H1 (cell line): ENCODE results near the gene PSORS1C2. TPM values are rescaled to one million over a fixed set of nuclear protein-coding genes. Genes with fewer than 3 reads are reported as not detected.

ENCODE experiments used
- CTCF ChIA-PET: fragments of 300-600 bp; sonication (Branson Sonifier 250); formaldehyde crosslinking; loops from one replicate; lab custom pipeline; 2021; ENCODE audit not compliant: partially characterized antibody; lab: Charles Lee
- POLR2A ChIA-PET: fragments of 300-600 bp; sonication (Branson Sonifier 250); formaldehyde crosslinking; loops from one replicate; lab custom pipeline; 2021; ENCODE audit warnings: inconsistent platforms; ENCODE audit not compliant: partially characterized antibody; lab: Charles Lee
- DNase-seq, 2 experiments: peaks; one replicate each; pipeline versions ENCODE4 v3.0.0 to v3.0.0-alpha.2; 2010 to 2022; ENCODE audit warnings: low spot score in 2 of 2, low read depth in 1 of 2, mixed read lengths in 1 of 2
- FAIRE-seq: peaks from 2 replicates; lab custom pipeline; 2011; peaks lifted over from hg19 to GRCh38; lab: Jason Lieb, UNC
- H2AFZ ChIP-seq: 2 replicates; pipeline ENCODE4 v1.8.1; 2012; ENCODE audit warnings: low read length, inconsistent platforms
- H2AK5ac ChIP-seq: 2 replicates; pipeline ENCODE4 v1.6.1; 2013; ENCODE audit warnings: low read depth, low read length
- H2BK120ac ChIP-seq: replicated peaks from 2 replicates; pipeline ENCODE3; 2013; ENCODE audit warnings: low read depth, low read length, inconsistent platforms
- H2BK12ac ChIP-seq: 2 replicates; pipeline ENCODE4 v1.6.1; 2013; ENCODE audit warnings: low read depth, low read length
- H2BK15ac ChIP-seq: 2 replicates; pipeline ENCODE4 v1.6.1; 2013; ENCODE audit warnings: low read length
- H2BK20ac ChIP-seq: 2 replicates; pipeline ENCODE4 v1.6.1; 2013; ENCODE audit warnings: low read length
- H2BK5ac ChIP-seq: 2 replicates; pipeline ENCODE4 v1.6.1; 2013; ENCODE audit warnings: low read depth, low read length
- H3K14ac ChIP-seq: 2 replicates; pipeline ENCODE4 v1.6.1; 2013; ENCODE audit warnings: inconsistent platforms; ENCODE audit not compliant: insufficient read length
- H3K18ac ChIP-seq: 2 replicates; pipeline ENCODE4 v1.6.1; 2013; ENCODE audit warnings: low read length; ENCODE audit errors: extremely low read depth
- H3K23ac ChIP-seq: 2 replicates; pipeline ENCODE4 v1.6.1; 2013; ENCODE audit warnings: inconsistent platforms; ENCODE audit not compliant: insufficient read length
- H3K23me2 ChIP-seq: 2 replicates; pipeline ENCODE4 v1.6.1; 2013; ENCODE audit warnings: low read depth, low read length
- H3K27ac ChIP-seq: 2 replicates; pipeline ENCODE4 v1.6.1; 2011; ENCODE audit warnings: low read depth, low read length, inconsistent platforms
- H3K27me3 ChIP-seq, 4 experiments: replicated peaks in 1 of 4; 1 replicate in 1 of 4; 2 replicates in 3 of 4; pipeline versions ENCODE4 v1.6.1 to v1.8.1; 2011 to 2013; ENCODE audit warnings: low read length in 3 of 4, mild to moderate bottlenecking in 3 of 4, inconsistent platforms in 2 of 4, mixed read lengths in 2 of 4, moderate library complexity in 1 of 4; ENCODE audit not compliant: control insufficient read depth in 3 of 4, insufficient read depth in 3 of 4; ENCODE audit errors: extremely low read depth in 1 of 4
- H3K36me3 ChIP-seq, 4 experiments: 2 replicates each; pipeline versions ENCODE4 v1.6.1 to v1.8.1; 2011 to 2013; ENCODE audit warnings: mild to moderate bottlenecking in 4 of 4, low read length in 3 of 4, moderate library complexity in 2 of 4, control low read depth in 1 of 4, inconsistent platforms in 1 of 4; ENCODE audit not compliant: insufficient read depth in 4 of 4, control insufficient read depth in 2 of 4
- H3K4ac ChIP-seq: replicated peaks from 2 replicates; pipeline ENCODE3; 2013; ENCODE audit warnings: low read length, low read depth, mixed read lengths, inconsistent platforms; ENCODE audit not compliant: insufficient read length
- H3K4me1 ChIP-seq, 4 experiments: replicated peaks in 1 of 4; 1 replicate in 1 of 4; 2 replicates in 3 of 4; pipeline versions ENCODE4 v1.6.1 to v1.8.1; 2011 to 2013; ENCODE audit warnings: low read length in 3 of 4, inconsistent platforms in 2 of 4, mixed read lengths in 1 of 4; ENCODE audit not compliant: insufficient read depth in 4 of 4, control insufficient read depth in 3 of 4
- H3K4me2 ChIP-seq, 2 experiments: 2 replicates each; pipeline versions ENCODE4 v1.6.1 to v1.8.1; 2011 to 2013; ENCODE audit warnings: low read depth in 2 of 2, low read length in 2 of 2, control low read depth in 1 of 2, inconsistent platforms in 1 of 2, mild to moderate bottlenecking in 1 of 2; ENCODE audit not compliant: insufficient read depth in 1 of 2
- H3K4me3 ChIP-seq, 4 experiments: fragments of 200-600, 300-600 bp in 1 of 4; sonication (generic), shearing (Covaris generic), sonication (Bioruptor Twin) in 1 of 4; 2 replicates each; pipeline versions ENCODE4 v1.5.1 to v1.8.1; 2011 to 2016; ENCODE audit warnings: low read length in 4 of 4, low read depth in 3 of 4, control low read depth in 2 of 4, inconsistent platforms in 2 of 4, mild to moderate bottlenecking in 2 of 4, mixed read lengths in 1 of 4, moderate library complexity in 1 of 4; ENCODE audit not compliant: insufficient read depth in 2 of 4; ENCODE audit errors: extremely low read depth in 1 of 4
- H3K56ac ChIP-seq: replicated peaks from 2 replicates; pipeline ENCODE3; 2013; ENCODE audit warnings: low read depth, mild to moderate bottlenecking, mixed read lengths, low read length, inconsistent platforms; ENCODE audit not compliant: insufficient read length
- H3K79me1 ChIP-seq: 2 replicates; pipeline ENCODE4 v1.6.1; 2013; ENCODE audit warnings: low read depth, low read length, control low read depth
- H3K79me2 ChIP-seq, 2 experiments: 2 replicates each; pipeline versions ENCODE4 v1.6.1 to v1.8.1; 2012 to 2013; ENCODE audit warnings: low read length in 2 of 2, mild to moderate bottlenecking in 2 of 2, inconsistent platforms in 1 of 2; ENCODE audit not compliant: insufficient read depth in 2 of 2, control insufficient read depth in 1 of 2
- H3K9ac ChIP-seq, 4 experiments: replicated peaks in 1 of 4; 1 replicate in 1 of 4; 2 replicates in 3 of 4; pipeline versions ENCODE4 v1.6.1 to v1.8.1; 2011 to 2013; ENCODE audit warnings: low read depth in 3 of 4, low read length in 3 of 4, control low read depth in 2 of 4, mild to moderate bottlenecking in 2 of 4, moderate library complexity in 2 of 4, inconsistent platforms in 1 of 4; ENCODE audit errors: extremely low read depth in 1 of 4
- H3K9me3 ChIP-seq, 2 experiments: 2 replicates each; pipeline versions ENCODE4 v1.6.1 to v1.8.1; 2012 to 2013; ENCODE audit warnings: mild to moderate bottlenecking in 2 of 2, moderate library complexity in 2 of 2, control low read depth in 1 of 2, inconsistent platforms in 1 of 2, low read depth in 1 of 2, low read length in 1 of 2, mixed read lengths in 1 of 2; ENCODE audit not compliant: insufficient read depth in 2 of 2
- H4K20me1 ChIP-seq, 2 experiments: replicated peaks in 1 of 2; 2 replicates each; pipeline versions ENCODE3 to v1.8.1; 2011 to 2013; ENCODE audit warnings: inconsistent platforms in 2 of 2, low read length in 2 of 2, mild to moderate bottlenecking in 1 of 2; ENCODE audit not compliant: insufficient read depth in 2 of 2, control insufficient read depth in 1 of 2
- H4K5ac ChIP-seq: 2 replicates; pipeline ENCODE4 v1.6.1; 2013; ENCODE audit warnings: low read length, low read depth, mixed read lengths, inconsistent platforms; ENCODE audit not compliant: insufficient read length
- H4K8ac ChIP-seq: 2 replicates; pipeline ENCODE4 v1.8.0; 2013; ENCODE audit warnings: mild to moderate bottlenecking, moderate library complexity, low read length, inconsistent platforms; ENCODE audit not compliant: insufficient read depth; ENCODE audit errors: extremely low read depth
- H4K91ac ChIP-seq: replicated peaks from 2 replicates; pipeline ENCODE3; 2013; ENCODE audit warnings: low read length, mixed read lengths, inconsistent platforms; ENCODE audit not compliant: insufficient read length
- CREB1 ChIP-seq: IDR thresholded peaks from 2 replicates; pipeline ENCODE4 v1.6.1; 2012; ENCODE audit warnings: inconsistent platforms
- EGR1 ChIP-seq: IDR thresholded peaks from 2 replicates; pipeline ENCODE4 v1.6.1; 2011; ENCODE audit warnings: low read depth, low read length, borderline replicate concordance
- RAD21 ChIP-seq, 2 experiments: IDR thresholded peaks in 1 of 2; conservative IDR thresholded peaks in 1 of 2; 2 replicates each; pipeline ENCODE4 v1.6.1; 2011; ENCODE audit warnings: low read depth in 2 of 2, low read length in 2 of 2, improper control_type of control experiment in 1 of 2, inconsistent platforms in 1 of 2, mild to moderate bottlenecking in 1 of 2, moderate library complexity in 1 of 2
- WGBS, 2 experiments: shearing (Covaris generic) in 1 of 2; methylation state at CpG; one replicate each; pipeline versions ENCODE4 v1.1.6 to v1.1.7; 2013 to 2015; ENCODE audit warnings: low lambda C conversion rate in 2 of 2, mixed read lengths in 2 of 2, inconsistent platforms in 1 of 2, low coverage in 1 of 2, missing lambda C conversion rate in 1 of 2; ENCODE audit not compliant: insufficient replicate concordance in 2 of 2, insufficient coverage in 1 of 2, insufficient read length in 1 of 2; ENCODE audit errors: extremely low coverage in 1 of 2, missing lambda C conversion rate in 1 of 2; 5-methylcytosine and 5-hydroxymethylcytosine counted together
- polyA plus RNA-seq, 7 experiments: library from polyadenylated mRNA; depleted of rRNA in 3 of 7; stranded (reverse) in 5 of 7; unstranded in 2 of 7; fragments of >200 nt in 5 of 7; fragments of 200-250 nt in 2 of 7; gene quantifications; 1 replicate in 5 of 7; 2 replicates in 1 of 7; 4 replicates in 1 of 7; pipeline versions ENCODE4 v1.2.1 to v1.2.3, GENCODE V29; 2011 to 2013; ENCODE audit warnings: missing spikeins in 2 of 7, mixed read lengths in 2 of 7
- total RNA-seq: library from RNA; stranded (reverse); fragmentation: NEBNext Ultra II Directional; extraction: Animal tissue kit (Norgen Biotek cat#: 25700); gene quantifications from 2 replicates; pipeline ENCODE4 v1.2.1, GENCODE V29; 2021

The PSORS1C2 gene
- total and polyA plus RNA-seq, 2 of the 8 experiments (the other 6 are each of a cell fraction or from before 2014, with no cell fraction given), result 0.11 TPM; not detected in 1

GRCh38 chr6:31174378-31174777, 35.5 kb upstream of the PSORS1C2 start:
- H2BK12ac ChIP-seq, result peak overlapping the region; percentile 70
- no peak overlapping the region for H3K9ac ChIP-seq
- H2BK120ac ChIP-seq, result no peak overlapping the region
- peaks cover 6 to 46% of the 10 kb centered on the region in 2 experiments for H3K79me2 ChIP-seq
- H4K20me1 ChIP-seq, result peaks cover 2 to 5% of the 10 kb centered on the region in 2 experiments
- CTCF ChIA-PET, result interaction anchor here (0.6 to 5.9 kb wide), 11 partner anchors 9 to 634 kb away, joined by 3 to 36 read pairs (median 3); no protein-coding TSS in a partner anchor
- H3K4me3 ChIP-seq, result no peak overlapping the region
- no peak overlapping the region for H4K5ac ChIP-seq
- H2BK5ac ChIP-seq, result peak overlapping the region; percentile 100; the same call in 1 of the 2 replicates
- peak overlapping the region; percentile 97; the same call in 1 of the 2 replicates for H2AK5ac ChIP-seq
- H3K14ac ChIP-seq, result no peak overlapping the region
- no peak overlapping the region for H2AFZ ChIP-seq
- WGBS, 2 experiments, result 75% methylated on average over 5 of the region's 5 CpGs; no CpG with 5 or more reads in 1 of the 2 experiments
- no peak for FAIRE-seq
- peak overlapping the region; percentile 6 for H3K4ac ChIP-seq
- peak overlapping the region; percentile 83; the same call in 1 of the 2 replicates for H2BK15ac ChIP-seq
- H3K18ac ChIP-seq, result peak overlapping the region; percentile 97; the same call in 1 of the 2 replicates
- POLR2A ChIA-PET, result interaction anchor here (1.4 to 68.5 kb wide), 3 partner anchors 6 to 135 kb away, joined by 4 to 2251 read pairs (median 2251); partner anchors contain the start of genes CCHCR1, CDSN, POU5F1 and PSORS1C1
- H3K9me3 ChIP-seq, result no peaks in the 10 kb centered on the region
- H3K27me3 ChIP-seq, result no peaks in the 10 kb centered on the region
- H3K56ac ChIP-seq, result no peak overlapping the region
- peak overlapping the region; percentile 88 for H2BK20ac ChIP-seq
- no peak overlapping the region for H3K4me2 ChIP-seq
- no peak overlapping the region for H3K27ac ChIP-seq
- no peak overlapping the region for H3K23ac ChIP-seq
- H4K8ac ChIP-seq, result no peak overlapping the region
- TF ChIP-seq EGR1, result no peak
- TF ChIP-seq RAD21 (IDR thresholded peaks at IDR 0.05 in 1 of 2, conservative IDR thresholded peaks at IDR 0.05 in 1 of 2; ENCODE audit: low read depth in 2 of 2, low read length in 2 of 2), result no peak
- no peak for TF ChIP-seq CREB1
- no peaks in the 10 kb centered on the region for H3K36me3 ChIP-seq
- peaks cover 5% of the 10 kb centered on the region for H3K79me1 ChIP-seq
- peak overlapping the region; percentile 16 for H4K91ac ChIP-seq
- peaks cover 11% of the 10 kb centered on the region for H3K23me2 ChIP-seq
- no peak for DNase-seq
- H3K4me1 ChIP-seq, result peaks cover 22 to 43% (median 31%) of the 10 kb centered on the region in 4 experiments
